ENCODE measurements around the gene CELF6.

- no peak for TF ChIP-seq EZH2phosphoT487 (IDR thresholded peaks at IDR 0.05; ENCODE audit: borderline replicate concordance)
- TF ChIP-seq POLR2AphosphoS5 (IDR thresholded peaks at IDR 0.05; ENCODE audit: low read depth, low read length), result no peak
- TF ChIP-seq CTCF (IDR thresholded peaks at IDR 0.05 in 2 of 3, conservative IDR thresholded peaks at IDR 0.05 in 1 of 3; ENCODE audit: borderline replicate concordance in 1 of 3, insufficient read depth in 1 of 3, low read depth in 2 of 3, low read length in 2 of 3), result peak; percentile 38 to 63 (median 54); a peak in 5 of 6 replicates
Measured at GRCh38 chr15:72342385-72342784, 22.4 kb upstream of the CELF6 start.

All from HCT116 (cell line).